ENCODE measurements around the gene TATDN3. TPM values are rescaled to one million over a fixed set of nuclear protein-coding genes. Genes with fewer than 3 reads are reported as not detected.

The TATDN3 gene
- polyA plus RNA-seq = 21.8 and 25.3 TPM in 2 replicates

GRCh38 chr1:212791676-212792395 is at the start of gene TATDN3, which contains the start of gene NSL1:
TSS of gene TATDN3 (plus strand) at chr1:212791894. CDS start at chr1:212791922, 28 bp downstream.
TSS of gene NSL1 (minus strand) at chr1:212791777. CDS start at chr1:212791763, 14 bp downstream.

GRCh38 chr1:212847549-212847948 is 55.9 kb downstream of the TATDN3 start, which contains the start of gene SPATA45:
TSS of gene SPATA45 (minus strand) at chr1:212847649. CDS start at chr1:212836149, 11,500 bp downstream.

GRCh38 chr1:212857992-212858460 is 66.3 kb downstream of the TATDN3 start, which contains the start of gene FLVCR1:
TSS of gene FLVCR1 (plus strand) at chr1:212858275. CDS start at chr1:212858453, 178 bp downstream.

Other genes starting within 250 kb of the TATDN3 start
- 1.0 and 1.6 TPM in 2 replicates for gene ATF3, start 183.1 kb upstream of the TATDN3 start, polyA plus RNA-seq
- 17.6 and 18.0 TPM in 2 replicates for gene BATF3, start 92.1 kb upstream of the TATDN3 start, polyA plus RNA-seq
- 35.3 and 47.9 TPM in 2 replicates for gene NSL1, start 117 bp upstream of the TATDN3 start, polyA plus RNA-seq
- gene SPATA45, start 55.8 kb downstream of the TATDN3 start, polyA plus RNA-seq = 1.7 TPM in 1 of 2 replicates, not detected in the other
- gene FLVCR1, start 66.4 kb downstream of the TATDN3 start, polyA plus RNA-seq = 18.3 and 32.9 TPM in 2 replicates
- gene VASH2, start 158.6 kb downstream of the TATDN3 start, polyA plus RNA-seq = 1.1 and 1.6 TPM in 2 replicates
- 13.5 and 20.6 TPM in 2 replicates for gene ANGEL2, start 224.0 kb downstream of the TATDN3 start, polyA plus RNA-seq